Activated CD8-positive, alpha-beta memory T cell treated with anti-CD3 and anti-CD28 coated beads, Interleukin-2, amount 10 ng/mL, durations not matched to agents 7 days and 5 days (primary cell): ENCODE results near the gene PAN3. TPM values are rescaled to one million over a fixed set of nuclear protein-coding genes. Genes with fewer than 3 reads are reported as not detected.

Source experiments
- ATAC-seq: fragments of 150-1000 bp; cut with Tn5 transposase; one replicate; pipeline ENCODE4 v1.10.0; 2021; ENCODE audit warnings: moderate library complexity
- CTCF ChIA-PET: fragments of 350-600 bp; sonication (Branson Sonifier 250); formaldehyde crosslinking; loops from one replicate; lab custom pipeline; 2021; ENCODE audit warnings: antibody characterized with exemption; lab: Charles Lee
- DNase-seq: peaks from one replicate; pipeline ENCODE4 v3.0.0-alpha.2; 2020
- H3K27ac Mint-ChIP-seq: one replicate; pipeline ENCODE4 v1.8.0; 2021; ENCODE audit warnings: mild to moderate bottlenecking, mixed read lengths
- H3K27me3 Mint-ChIP-seq: one replicate; pipeline ENCODE4 v1.8.0; 2021; ENCODE audit warnings: mixed read lengths
- H3K36me3 Mint-ChIP-seq: one replicate; pipeline ENCODE4 v1.8.0; 2021; ENCODE audit warnings: mild to moderate bottlenecking, mixed read lengths
- H3K4me1 Mint-ChIP-seq: one replicate; pipeline ENCODE4 v1.8.0; 2021; ENCODE audit warnings: mixed read lengths
- H3K4me3 Mint-ChIP-seq: one replicate; pipeline ENCODE4 v1.8.0; 2021; ENCODE audit warnings: mild to moderate bottlenecking, moderate library complexity, mixed read lengths
- H3K9me3 Mint-ChIP-seq: one replicate; pipeline ENCODE4 v1.8.0; 2022; ENCODE audit warnings: low read depth, mixed read lengths
- total RNA-seq, 2 experiments: library from RNA; stranded (reverse); gene quantifications; one replicate each; pipeline ENCODE4 v1.2.3, GENCODE V29; 2021

Gene PAN3
- total RNA-seq, 2 experiments from 2014 or later, result 34.1 to 40.7 TPM

GRCh38 chr13:28327373-28328270 is 189.3 kb downstream of the PAN3 start:
- Mint-ChIP-seq H3K36me3 (no peaks in the 10 kb centered on the region), H3K27ac (no peak overlapping the region), H3K27me3 (peaks cover 14% of the 10 kb centered on the region), H3K9me3 (no peaks in the 10 kb centered on the region), H3K4me1 (no peaks in the 10 kb centered on the region), H3K4me3 (no peak overlapping the region)
- DNase-seq (no peak), ATAC-seq (no peak)
- CTCF ChIA-PET, result no interaction called here

DNA sequence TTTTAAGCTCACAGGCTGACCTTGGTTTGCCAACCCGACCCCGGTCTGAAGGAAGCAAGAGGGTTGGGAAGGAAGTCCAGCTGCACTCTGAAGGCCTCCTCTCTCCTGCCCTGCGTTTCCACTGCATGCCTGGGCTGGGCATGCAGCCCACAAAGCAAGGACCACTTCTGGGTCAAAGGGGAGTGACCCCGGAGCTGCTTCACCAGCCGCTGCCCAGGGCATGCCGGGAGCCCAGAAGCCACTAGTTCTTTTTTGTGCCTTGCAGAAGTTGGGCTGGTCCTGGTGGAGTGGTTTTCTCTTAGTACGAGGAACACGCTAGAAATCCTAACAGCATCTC is 189.9 kb downstream of the PAN3 start:
- Mint-ChIP-seq H3K4me1 (no peaks in the 10 kb centered on the region), H3K36me3 (no peaks in the 10 kb centered on the region), H3K9me3 (no peaks in the 10 kb centered on the region), H3K27ac (no peak overlapping the region), H3K27me3 (peaks cover 16% of the 10 kb centered on the region), H3K4me3 (no peak overlapping the region)
- ATAC-seq, result no peak
- DNase-seq, result no peak
- CTCF ChIA-PET, result no interaction called here

GRCh38 chr13:28329395-28330158 is 191.2 kb downstream of the PAN3 start:
- Mint-ChIP-seq H3K27me3 (peaks cover 28% of the 10 kb centered on the region), H3K27ac (no peak overlapping the region), H3K9me3 (no peaks in the 10 kb centered on the region), H3K36me3 (no peaks in the 10 kb centered on the region), H3K4me1 (no peaks in the 10 kb centered on the region), H3K4me3 (no peak overlapping the region)
- no peak for ATAC-seq
- DNase-seq, result no peak
- CTCF ChIA-PET, result no interaction called here

- Mint-ChIP-seq H3K27me3 (peaks cover 30% of the 10 kb centered on the region), H3K9me3 (no peaks in the 10 kb centered on the region), H3K27ac (no peak overlapping the region), H3K4me3 (no peak overlapping the region), H3K4me1 (no peaks in the 10 kb centered on the region), H3K36me3 (no peaks in the 10 kb centered on the region)
- CTCF ChIA-PET, result no interaction called here
- ATAC-seq (no peak), DNase-seq (no peak)
Measured at GRCh38 chr13:28333204-28333881, 195.0 kb downstream of the PAN3 start.

GRCh38 chr13:28336193-28336657 is 197.9 kb downstream of the PAN3 start:
- H3K27ac Mint-ChIP-seq, result no peak overlapping the region
- ATAC-seq, result no peak
- H3K4me1 Mint-ChIP-seq, result no peaks in the 10 kb centered on the region
- H3K36me3 Mint-ChIP-seq, result no peaks in the 10 kb centered on the region
- CTCF ChIA-PET, result no interaction called here
- no peak overlapping the region for H3K4me3 Mint-ChIP-seq
- H3K27me3 Mint-ChIP-seq, result peaks cover 32% of the 10 kb centered on the region
- no peaks in the 10 kb centered on the region for H3K9me3 Mint-ChIP-seq
- no peak for DNase-seq

DNA sequence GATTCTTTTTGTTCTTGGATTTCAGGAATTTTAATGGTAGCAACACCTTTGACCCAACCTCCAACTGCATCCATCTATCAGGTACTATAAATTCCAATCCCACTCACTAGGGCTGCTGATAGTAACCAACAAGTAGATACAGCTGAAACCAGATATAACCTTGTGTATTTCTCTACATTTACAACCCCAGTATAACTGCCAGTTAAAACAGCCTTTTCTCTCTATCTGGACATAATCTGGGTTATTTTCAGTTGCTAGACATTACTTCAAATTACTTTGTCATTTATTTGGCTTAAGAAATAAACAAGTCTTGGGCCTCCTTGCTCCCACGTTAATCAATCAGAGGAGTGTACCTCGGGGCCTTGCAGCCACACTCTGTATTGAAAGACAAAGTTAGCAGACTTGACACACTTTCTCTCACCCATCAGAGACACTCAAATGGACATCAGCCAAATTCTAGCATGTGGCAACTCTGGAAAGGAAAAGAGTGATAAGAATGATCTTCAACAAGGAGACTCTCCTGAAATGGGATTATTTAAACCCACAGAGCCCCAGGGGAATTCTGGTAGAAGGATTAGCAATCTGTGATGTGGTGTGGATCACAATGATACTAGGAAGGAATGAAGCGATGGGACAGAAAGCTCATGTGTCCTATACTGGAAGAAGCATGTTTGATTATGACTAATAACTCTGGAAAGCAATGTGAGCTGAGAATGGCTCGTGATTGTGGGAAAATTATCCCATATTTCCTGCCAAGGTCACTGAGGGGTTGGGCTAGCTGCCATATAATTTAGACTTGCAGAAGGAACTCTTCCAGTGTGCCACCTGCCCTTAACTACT is 199.0 kb downstream of the PAN3 start:
- Mint-ChIP-seq H3K4me1 (no peaks in the 10 kb centered on the region), H3K36me3 (no peaks in the 10 kb centered on the region), H3K27me3 (peaks cover 34% of the 10 kb centered on the region), H3K27ac (no peak overlapping the region), H3K4me3 (no peak overlapping the region), H3K9me3 (no peaks in the 10 kb centered on the region)
- ATAC-seq (no peak), DNase-seq (no peak)
- CTCF ChIA-PET, result interaction anchor here (0.7 kb wide), 1 partner anchor 821 kb away, joined by 3 read pairs; no protein-coding TSS in a partner anchor

DNA sequence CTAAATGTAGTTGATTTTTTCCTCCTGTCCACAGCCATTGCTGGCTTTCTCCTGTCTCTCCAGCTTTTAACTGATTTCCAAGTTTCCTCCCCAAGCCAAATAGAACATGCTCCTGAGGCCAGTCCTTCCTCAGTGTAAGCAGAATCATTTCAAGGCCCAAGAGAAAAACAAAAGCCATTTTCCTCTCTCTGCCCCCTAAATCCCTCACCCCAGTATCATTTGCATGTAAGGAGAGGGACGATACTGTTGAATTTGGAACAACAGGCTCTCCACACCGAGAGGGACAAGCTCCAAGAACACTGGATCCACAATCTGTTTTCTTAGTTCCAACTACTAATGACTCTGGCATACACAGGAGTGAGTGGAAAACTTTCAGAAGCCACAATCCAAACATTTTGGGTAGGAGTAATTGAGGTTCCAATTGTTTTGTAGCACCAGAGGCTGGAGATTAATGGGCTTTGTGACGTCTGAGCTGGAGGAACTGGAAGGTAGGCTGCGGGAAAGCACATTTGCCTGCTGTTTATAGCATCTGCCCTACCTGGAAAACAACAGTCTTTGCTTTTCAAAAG is 199.7 kb downstream of the PAN3 start:
- Mint-ChIP-seq H3K9me3 (no peaks in the 10 kb centered on the region), H3K27me3 (peaks cover 31% of the 10 kb centered on the region), H3K4me3 (no peak overlapping the region), H3K4me1 (no peaks in the 10 kb centered on the region), H3K36me3 (no peaks in the 10 kb centered on the region), H3K27ac (no peak overlapping the region)
- DNase-seq, result no peak
- CTCF ChIA-PET, result no interaction called here
- ATAC-seq, result no peak

DNA sequence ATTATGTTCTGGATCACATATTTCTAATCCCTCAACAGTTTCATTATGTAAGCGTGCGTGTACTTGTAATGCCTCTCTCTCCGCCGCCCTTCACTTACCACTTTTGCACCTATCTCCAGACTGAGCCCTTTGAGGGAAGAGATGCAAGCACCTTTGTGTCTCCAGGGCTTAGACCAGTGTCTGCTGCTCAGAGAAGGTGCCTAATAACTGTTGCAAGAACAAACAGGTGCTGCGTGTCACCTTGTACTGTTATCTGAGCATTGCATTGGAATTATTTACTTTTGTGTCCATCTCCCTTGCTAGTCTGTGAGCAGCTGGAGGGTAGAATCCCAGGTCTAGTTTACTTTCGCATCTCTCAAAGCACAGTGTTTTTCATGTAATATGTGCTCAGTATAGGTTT is 200.4 kb downstream of the PAN3 start:
- CTCF ChIA-PET, result no interaction called here
- no peaks in the 10 kb centered on the region for H3K36me3 Mint-ChIP-seq
- H3K27ac Mint-ChIP-seq, result no peak overlapping the region
- no peak for ATAC-seq
- no peak overlapping the region for H3K4me3 Mint-ChIP-seq
- no peak for DNase-seq
- peaks cover 26% of the 10 kb centered on the region for H3K27me3 Mint-ChIP-seq
- no peaks in the 10 kb centered on the region for H3K4me1 Mint-ChIP-seq
- no peaks in the 10 kb centered on the region for H3K9me3 Mint-ChIP-seq

- no peak overlapping the region for H3K27ac Mint-ChIP-seq
- peaks cover 21% of the 10 kb centered on the region for H3K27me3 Mint-ChIP-seq
- DNase-seq (no peak), ATAC-seq (no peak)
- H3K4me1 Mint-ChIP-seq, result no peaks in the 10 kb centered on the region
- no peak overlapping the region for H3K4me3 Mint-ChIP-seq
- H3K9me3 Mint-ChIP-seq, result no peaks in the 10 kb centered on the region
- CTCF ChIA-PET, result no interaction called here
- no peaks in the 10 kb centered on the region for H3K36me3 Mint-ChIP-seq
Measured at GRCh38 chr13:28339419-28339818, 201.1 kb downstream of the PAN3 start.

DNA sequence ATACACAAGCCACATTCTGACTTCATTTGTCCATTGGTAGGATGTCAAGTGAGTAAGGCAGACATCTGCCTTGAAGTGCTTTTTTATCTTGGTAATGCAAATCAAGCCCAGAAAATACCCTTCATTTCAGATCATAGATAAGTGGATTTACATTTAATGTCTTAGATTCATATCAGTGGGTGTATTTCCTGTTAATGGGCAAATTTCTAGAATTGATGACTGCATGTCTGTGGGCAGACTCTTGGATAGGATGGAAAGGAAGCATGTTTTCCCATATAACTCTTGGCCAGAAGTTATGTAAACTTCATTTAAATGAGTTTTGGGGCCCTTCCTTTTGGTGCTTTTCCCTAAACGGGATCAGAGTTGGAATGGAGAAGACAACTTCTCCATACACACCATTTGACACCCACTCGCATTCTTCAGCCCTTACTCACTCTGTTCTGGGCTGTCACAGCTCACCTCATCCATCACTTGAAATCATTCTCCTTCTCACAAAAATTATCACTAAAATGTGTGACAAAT is 202.0 kb downstream of the PAN3 start:
- CTCF ChIA-PET, result no interaction called here
- DNase-seq, result no peak
- H3K9me3 Mint-ChIP-seq, result no peaks in the 10 kb centered on the region
- no peaks in the 10 kb centered on the region for H3K4me1 Mint-ChIP-seq
- peaks cover 21% of the 10 kb centered on the region for H3K27me3 Mint-ChIP-seq
- no peak for ATAC-seq
- H3K4me3 Mint-ChIP-seq, result no peak overlapping the region
- H3K36me3 Mint-ChIP-seq, result no peaks in the 10 kb centered on the region
- H3K27ac Mint-ChIP-seq, result no peak overlapping the region

DNA sequence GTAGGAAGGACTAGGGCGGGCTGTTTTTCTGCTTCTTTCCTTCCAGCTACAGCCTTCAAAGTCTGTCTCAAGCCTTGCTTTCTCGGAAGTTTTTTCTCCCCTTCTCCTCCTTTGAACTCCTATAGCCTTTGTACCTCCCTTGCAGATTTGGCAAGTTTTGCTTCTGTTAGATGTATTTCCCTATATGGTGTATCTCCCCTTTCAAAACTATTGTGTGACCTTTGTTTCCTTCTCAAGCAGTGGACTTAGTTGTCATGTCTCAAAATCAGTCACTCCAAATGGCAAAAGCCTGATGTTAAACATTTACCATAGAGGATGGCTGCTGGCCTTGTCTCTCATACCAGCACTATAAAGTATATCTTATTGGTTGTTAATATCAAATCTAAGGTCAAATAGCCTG is 203.9 kb downstream of the PAN3 start:
- H3K9me3 Mint-ChIP-seq, result no peaks in the 10 kb centered on the region
- H3K36me3 Mint-ChIP-seq, result no peaks in the 10 kb centered on the region
- ATAC-seq, result no peak
- no peak overlapping the region for H3K4me3 Mint-ChIP-seq
- DNase-seq, result no peak
- H3K4me1 Mint-ChIP-seq, result peaks cover 2% of the 10 kb centered on the region
- CTCF ChIA-PET, result no interaction called here
- peaks cover 21% of the 10 kb centered on the region for H3K27me3 Mint-ChIP-seq
- H3K27ac Mint-ChIP-seq, result no peak overlapping the region

- H3K4me1 Mint-ChIP-seq, result peaks cover 13% of the 10 kb centered on the region
- no peak overlapping the region for H3K27ac Mint-ChIP-seq
- H3K4me3 Mint-ChIP-seq, result no peak overlapping the region
- H3K9me3 Mint-ChIP-seq, result no peaks in the 10 kb centered on the region
- peaks cover 15% of the 10 kb centered on the region for H3K27me3 Mint-ChIP-seq
- H3K36me3 Mint-ChIP-seq, result no peaks in the 10 kb centered on the region
- ATAC-seq (no peak), DNase-seq (no peak)
- CTCF ChIA-PET, result interaction anchor here (1.3 kb wide), 1 partner anchor 19 kb away, joined by 3 read pairs; no protein-coding TSS in a partner anchor
Measured at GRCh38 chr13:28344163-28344562, 205.8 kb downstream of the PAN3 start.
